NCI-H1048 (cell line): ENCODE measurements around the gene ARMC5.
"Not testable (repeated sequence)": the region's sequence is repeated elsewhere in the genome, so short reads cannot be mapped to it uniquely, and the experiment has no call there.

ENCODE experiments used
- DNase-seq: peaks from one replicate; lab custom pipeline; 2025; lab: John Stamatoyannopoulos, UW

Gene ARMC5

DNA sequence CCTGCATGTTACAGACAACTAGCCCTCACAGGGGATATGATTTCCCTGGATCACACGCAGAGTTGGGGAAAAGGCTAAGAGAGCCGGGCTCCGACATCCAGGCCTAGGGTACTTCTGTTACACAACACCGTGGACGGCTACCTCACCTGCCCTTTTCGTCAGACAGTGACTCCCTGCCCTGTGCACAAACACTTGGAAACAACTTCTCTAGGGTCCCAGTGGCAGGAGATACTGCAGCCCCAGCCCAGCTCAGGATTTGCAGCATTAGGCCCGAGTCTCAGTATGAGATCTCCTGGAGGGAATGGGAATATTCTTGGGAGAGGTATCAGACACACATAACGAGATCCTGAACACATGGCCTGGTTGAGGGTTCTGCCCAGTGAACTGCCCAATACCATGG lies 40.6 kb downstream of the ARMC5 start:
- DNase-seq = no peak

DNA sequence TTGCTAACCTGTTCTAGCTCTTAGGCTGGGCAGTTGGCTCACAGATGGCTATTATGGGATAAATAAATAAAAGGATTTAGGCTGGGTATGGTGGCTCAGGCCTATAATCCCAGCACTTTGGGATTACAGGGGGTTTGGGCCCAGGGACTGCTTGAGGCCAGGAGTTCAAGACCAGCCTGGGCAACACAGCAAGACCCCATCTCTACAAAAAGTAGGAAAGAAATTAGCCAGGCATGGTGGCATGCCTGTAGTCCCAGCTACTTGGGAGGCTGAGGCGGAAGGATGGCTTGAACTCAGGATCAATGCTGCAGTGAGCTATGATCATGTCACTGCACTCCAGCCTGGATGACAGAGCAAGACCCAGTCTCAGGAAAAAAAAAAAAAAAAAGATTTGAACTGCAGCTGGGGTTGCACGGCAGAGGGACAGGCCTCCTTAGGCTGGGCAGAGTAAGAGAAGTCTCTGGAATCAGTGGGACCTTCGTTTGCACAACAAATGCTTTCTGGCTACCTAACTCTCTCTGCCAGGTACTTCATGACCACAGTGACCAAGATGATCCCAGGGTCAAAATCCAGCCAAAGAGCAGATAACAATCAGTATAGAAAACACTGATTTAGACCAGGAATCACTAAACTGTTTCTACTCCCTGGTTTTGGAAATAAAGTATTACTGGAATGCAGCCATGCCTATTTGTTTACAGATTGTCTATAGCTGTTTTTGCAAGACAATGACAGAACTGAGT lies 42.1 kb downstream of the ARMC5 start:
- no peak for DNase-seq

DNA sequence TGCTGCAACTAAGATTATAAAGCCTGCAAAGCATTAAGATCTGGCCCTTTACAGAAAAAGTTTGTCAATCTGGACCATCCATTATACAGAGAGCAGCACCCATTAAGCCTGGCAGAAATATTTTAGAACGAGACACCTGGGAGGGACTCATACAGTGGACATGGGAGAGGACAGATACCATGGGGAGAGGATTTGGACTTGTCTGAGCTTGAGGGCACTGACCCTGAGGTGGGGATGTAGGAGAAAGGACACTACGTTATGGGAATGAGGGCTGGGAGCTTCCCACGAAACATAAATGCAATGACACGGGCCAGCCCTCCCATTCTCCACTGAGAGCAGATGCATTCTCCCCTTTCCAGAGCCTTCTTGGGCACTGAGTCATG lies 42.7 kb downstream of the ARMC5 start:
- no peak for DNase-seq

DNA sequence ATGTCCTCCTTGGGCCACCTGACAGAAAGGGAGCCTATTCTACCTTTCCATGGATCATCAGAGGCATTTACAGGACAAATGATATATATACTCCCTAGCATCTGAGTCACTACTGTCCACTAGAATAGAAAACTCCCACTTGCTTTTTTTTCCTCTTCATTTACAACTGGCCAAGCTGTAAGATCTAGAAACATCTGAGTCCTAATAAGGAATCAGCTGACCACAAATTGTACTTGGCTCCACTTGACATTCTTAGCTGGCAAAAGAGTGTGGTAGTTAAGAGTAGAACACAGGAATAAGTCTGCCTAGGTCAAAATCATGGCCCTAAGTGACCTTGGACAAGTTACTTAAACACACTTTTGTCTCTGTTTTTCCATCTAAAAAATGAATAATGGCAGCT lies 43.7 kb downstream of the ARMC5 start:
- DNase-seq = no peak

DNA sequence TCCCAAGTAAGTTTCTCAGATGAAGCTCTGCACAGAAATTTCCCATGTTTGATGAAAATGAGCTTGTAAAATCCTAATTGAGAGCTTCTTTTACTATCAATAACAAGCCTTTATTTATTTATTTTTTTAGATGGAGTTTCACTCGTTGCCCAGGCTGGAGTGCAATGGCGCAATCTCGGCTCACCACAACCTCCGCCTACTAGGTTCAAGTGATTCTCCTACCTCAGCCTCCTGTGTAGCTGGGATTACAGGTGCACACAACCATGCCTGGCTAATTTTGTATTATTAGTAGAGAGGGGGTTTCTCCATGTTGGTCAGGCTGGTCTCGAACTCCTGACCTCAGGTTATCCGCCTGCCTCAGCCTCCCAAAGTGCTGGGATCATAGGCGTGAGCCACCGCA lies 44.3 kb downstream of the ARMC5 start:
- DNase-seq = not testable (repeated sequence)

DNA sequence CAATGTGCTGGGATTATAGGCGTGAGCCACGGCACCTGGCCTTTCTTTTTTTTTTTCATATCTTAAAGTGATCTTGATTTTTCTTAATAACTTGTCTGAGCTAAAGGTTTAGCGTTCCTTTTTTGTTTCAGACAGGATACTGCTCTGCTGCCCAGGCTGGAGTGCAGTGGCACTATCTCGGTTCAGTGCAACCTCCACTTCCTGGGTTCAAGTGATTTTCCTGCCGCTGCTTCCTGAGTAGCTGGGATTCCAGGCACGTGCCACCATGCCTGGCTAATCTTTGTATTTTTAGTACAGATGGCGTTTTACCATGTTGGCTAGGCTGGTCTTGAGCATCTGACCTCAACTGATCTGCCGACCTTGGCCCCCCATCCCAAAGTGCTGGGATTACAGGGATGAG lies 44.9 kb downstream of the ARMC5 start:
- no peak for DNase-seq

DNA sequence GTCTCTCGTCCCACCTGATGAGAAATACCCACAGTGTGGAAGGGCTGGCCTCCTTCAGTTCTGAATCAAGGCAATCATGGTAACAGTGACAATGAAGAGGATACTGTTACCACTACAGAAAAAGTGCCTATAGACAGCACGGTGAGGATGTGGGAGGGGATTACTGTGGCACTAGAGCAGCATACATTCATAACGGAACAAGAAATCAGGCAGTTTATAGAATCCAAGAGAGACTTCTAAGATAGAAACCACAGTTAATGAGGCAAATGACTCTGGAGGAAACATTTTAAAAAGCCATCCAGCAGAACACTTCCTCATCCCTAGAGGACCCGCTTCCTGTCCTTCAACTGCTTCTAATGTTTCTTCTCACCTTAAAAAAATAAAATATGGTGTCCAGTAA lies 46.2 kb downstream of the ARMC5 start:
- DNase-seq = no peak

DNA sequence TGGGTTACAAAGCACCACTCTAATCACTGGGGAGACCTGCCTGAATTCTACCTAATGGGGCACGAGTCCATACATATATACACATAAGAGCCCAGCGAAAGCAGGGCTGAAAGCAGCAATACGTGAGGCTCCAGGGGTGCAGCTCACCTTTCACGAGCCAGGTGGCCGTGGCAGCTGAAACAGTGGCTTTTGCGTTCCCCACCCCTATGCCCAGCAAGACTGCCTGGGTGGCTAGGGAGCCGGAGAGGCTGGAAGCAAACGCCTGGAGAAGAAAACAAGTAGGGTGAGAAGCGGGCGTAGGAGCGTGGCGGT lies 48.3 kb downstream of the ARMC5 start:
- DNase-seq = no peak

DNA sequence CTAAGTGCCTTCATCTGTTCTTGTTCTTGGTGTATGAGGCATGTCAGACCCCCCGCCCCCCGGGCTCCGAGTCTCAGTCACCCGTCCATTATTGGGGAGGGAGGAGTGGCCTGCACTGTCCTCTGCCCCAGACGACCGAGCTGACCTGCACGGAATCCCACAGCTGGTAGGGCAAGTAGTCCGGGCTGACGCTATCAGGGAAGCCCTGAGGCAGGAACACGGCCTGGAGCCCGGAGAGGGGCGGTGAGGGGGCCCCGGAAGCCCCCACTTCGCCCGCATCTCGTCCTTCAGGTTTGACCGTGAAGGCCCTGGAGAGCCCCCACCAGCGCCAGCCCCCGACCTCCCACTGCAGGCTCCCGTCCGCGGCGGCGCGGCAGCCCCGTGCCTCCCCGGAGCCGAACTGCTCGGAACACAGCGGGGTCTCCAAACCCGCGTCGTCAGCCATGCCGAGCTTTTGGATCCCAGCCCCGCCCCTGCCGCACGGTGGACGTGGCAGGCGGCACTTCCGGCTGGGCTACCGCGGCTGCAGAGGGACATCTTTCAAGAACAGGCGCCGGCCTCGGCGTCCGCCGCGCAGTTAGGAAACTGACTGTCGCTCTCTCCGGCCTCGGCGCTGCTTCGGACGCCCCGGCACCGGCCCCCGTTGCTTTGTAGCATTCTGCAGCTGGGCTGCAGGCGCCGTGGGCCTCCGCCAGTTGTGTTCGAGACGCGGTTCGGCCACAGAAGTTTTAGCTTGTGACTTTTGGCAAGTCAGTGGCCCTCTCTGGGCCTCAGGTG lies 48.8 kb downstream of the ARMC5 start, which contains the start of gene RUSF1:
RUSF1 (minus strand) TSS at position 463 of the 777 bp plus-strand sequence; CDS start at position 445, 18 bp downstream.
- DNase-seq = peak; percentile 51

DNA sequence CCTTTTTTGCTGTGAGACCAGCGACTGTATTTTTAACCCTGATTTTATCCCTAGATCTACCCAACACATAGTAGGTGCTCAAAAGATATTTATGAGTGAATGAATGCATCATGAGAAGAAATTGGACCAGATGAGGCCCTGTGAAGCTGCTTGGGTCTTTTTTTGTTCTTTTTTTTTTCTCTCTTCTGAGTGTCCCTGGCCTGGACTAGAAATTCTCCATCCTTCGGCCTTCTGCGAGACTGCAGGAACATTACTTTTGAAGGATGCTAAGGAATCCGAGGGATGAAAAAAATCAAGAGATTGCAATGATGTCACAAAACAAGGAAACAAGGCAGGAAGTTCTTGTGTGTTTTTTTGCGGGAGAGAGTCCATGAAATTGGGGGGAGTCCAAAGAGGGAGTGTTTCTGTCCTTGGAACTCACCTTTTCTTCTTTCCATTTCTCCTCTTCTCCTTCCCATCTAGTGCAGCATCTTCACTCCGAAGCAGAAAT lies 49.5 kb downstream of the ARMC5 start:
- DNase-seq = no peak

DNA sequence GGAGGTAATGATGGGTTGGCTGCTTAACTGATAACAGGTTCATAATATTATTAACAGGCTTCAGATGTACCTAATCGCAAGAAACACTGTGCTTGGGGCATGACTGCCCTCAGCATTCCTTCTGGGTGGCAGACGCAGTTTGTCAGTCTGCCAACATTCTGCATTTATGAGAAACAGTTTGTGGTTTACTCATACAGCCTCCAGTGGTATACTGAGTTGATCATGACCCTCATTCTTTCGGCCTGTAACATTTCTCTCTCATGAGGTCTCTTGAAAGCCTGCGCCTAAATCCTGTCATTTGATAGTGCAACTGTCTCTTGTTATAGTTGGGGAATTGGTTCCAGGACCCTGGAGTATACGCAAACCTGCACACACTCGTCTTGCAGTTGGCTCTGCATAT lies 53.8 kb downstream of the ARMC5 start:
- DNase-seq = no peak

DNA sequence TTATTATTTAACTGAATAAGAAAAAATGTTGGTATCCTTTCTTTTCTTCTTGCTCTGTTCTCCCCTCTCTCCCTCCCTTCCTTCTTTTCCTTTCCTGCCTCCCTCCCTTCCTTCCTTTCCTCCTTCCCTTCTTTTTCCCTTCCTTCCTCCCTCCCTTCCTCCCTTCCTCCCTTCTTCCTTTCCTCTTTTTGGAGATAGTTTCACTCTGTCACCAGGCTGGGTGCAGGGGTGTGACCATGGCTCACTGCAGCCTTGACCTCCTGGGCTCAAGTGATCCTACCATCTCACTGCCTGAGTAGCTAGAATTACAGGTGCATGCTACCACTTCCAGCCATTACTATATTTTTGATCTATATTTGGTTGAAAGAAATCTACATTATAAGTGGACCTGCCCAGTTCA lies 54.6 kb downstream of the ARMC5 start:
- no peak for DNase-seq
